Umbilical cord (tissue), 2 donors: ENCODE data around the gene ERGIC3. TPM values are rescaled to one million over a fixed set of nuclear protein-coding genes. Genes with fewer than 3 reads are reported as not detected.
A peak's percentile ranks its signal among the peaks of the same experiment; 100 is the strongest.
"Not testable (repeated sequence)": the region's sequence is repeated elsewhere in the genome, so short reads cannot be mapped to it uniquely, and the experiment has no call there.

Experiments
- DNase-seq: peaks from one replicate; pipeline ENCODE4 v3.0.0-alpha.2; 2015; ENCODE audit warnings: low spot score
- total RNA-seq: library from RNA; depleted of rRNA; stranded (reverse); fragments of >200 nt; gene quantifications from one replicate; pipeline ENCODE4 v1.2.3, GENCODE V29; 2014; ENCODE audit warnings: low replicate concordance; ENCODE audit not compliant: insufficient read depth

The ERGIC3 gene
- total RNA-seq, 1 donor from 2014 or later, result 187 TPM

GRCh38 chr20:35517767-35518166, 24.1 kb upstream of the ERGIC3 start:
- not testable (repeated sequence) for DNase-seq

GRCh38 chr20:35518955-35519354, 22.9 kb upstream of the ERGIC3 start:
- no peak for DNase-seq

- no peak for DNase-seq
These were observed 18.5 kb upstream of the ERGIC3 start for GRCh38 chr20:35523298-35523888.

- DNase-seq, result no peak
These were observed 16.2 kb upstream of the ERGIC3 start for GRCh38 chr20:35525639-35526038.

- no peak for DNase-seq
These were observed 14.6 kb upstream of the ERGIC3 start for GRCh38 chr20:35527122-35527769.

GRCh38 chr20:35529552-35529951, 12.3 kb upstream of the ERGIC3 start, which contains the start of gene C20orf173:
TSS of gene C20orf173 (minus strand) at chr20:35529652. CDS start at chr20:35529373, 279 bp downstream.
- no peak for DNase-seq

GRCh38 chr20:35539756-35540212, 2.1 kb upstream of the ERGIC3 start:
- peak; percentile 52 for DNase-seq

- DNase-seq, result peak; percentile 5
These were observed 628 bp upstream of the ERGIC3 start for GRCh38 chr20:35541118-35541782.

- no peak for DNase-seq
These were observed 1.1 kb downstream of the ERGIC3 start for GRCh38 chr20:35542990-35543389.

GRCh38 chr20:35544436-35544835, 2.6 kb downstream of the ERGIC3 start:
- DNase-seq, result no peak

GRCh38 chr20:35544941-35545340, 3.1 kb downstream of the ERGIC3 start:
- not testable (repeated sequence) for DNase-seq

GRCh38 chr20:35546127-35546526, 4.2 kb downstream of the ERGIC3 start:
- no peak for DNase-seq

- no peak for DNase-seq
These were observed 5.5 kb downstream of the ERGIC3 start for GRCh38 chr20:35547329-35547728.

- DNase-seq, result no peak
These were observed 9.6 kb downstream of the ERGIC3 start for GRCh38 chr20:35551503-35551902.

GRCh38 chr20:35552914-35553313, 11.0 kb downstream of the ERGIC3 start:
- no peak for DNase-seq

- DNase-seq, result not testable (repeated sequence)
These were observed 13.6 kb downstream of the ERGIC3 start for GRCh38 chr20:35555461-35555860.

- DNase-seq, result no peak
These were observed 14.2 kb downstream of the ERGIC3 start for GRCh38 chr20:35555951-35556645.

- DNase-seq, result no peak
These were observed 15.0 kb downstream of the ERGIC3 start for GRCh38 chr20:35556871-35557270.

- DNase-seq, result no peak
These were observed 16.6 kb downstream of the ERGIC3 start for GRCh38 chr20:35558451-35558850.

GRCh38 chr20:35559042-35559693, 17.3 kb downstream of the ERGIC3 start:
- no peak for DNase-seq

GRCh38 chr20:35560105-35560511, 18.2 kb downstream of the ERGIC3 start:
- no peak for DNase-seq

GRCh38 chr20:35560541-35560940, 18.7 kb downstream of the ERGIC3 start:
- no peak for DNase-seq
